ENCODE results near the gene SERPINA3. TPM values are rescaled to one million over a fixed set of nuclear protein-coding genes. Genes with fewer than 3 reads are reported as not detected.

SERPINA3 gene
- total and polyA plus RNA-seq, 2 donors (not counting 1 experiment from before 2014, with no cell fraction given): not detected

GRCh38 chr14:94644102-94644535 is 31.9 kb downstream of the SERPINA3 start:
- DNase-seq: no peak
- Mint-ChIP-seq H3K9me3 (ENCODE audit: insufficient read depth) (peaks cover 2% of the 10 kb centered on the region), H3K27me3 (no peaks in the 10 kb centered on the region), H3K4me1 (no peaks in the 10 kb centered on the region), H3K27ac (no peak overlapping the region), H3K4me3 (no peak overlapping the region)
- Histone ChIP-seq H3K36me3 (replicated peaks in 1 of 2; ENCODE audit: control extremely low read depth in 1 of 2, control insufficient read depth in 1 of 2, extremely low read depth in 1 of 2, insufficient read depth in 2 of 2, low read length in 1 of 2) (no peaks in the 10 kb centered on the region), H3K27me3 (replicated peaks in 1 of 4; ENCODE audit: control extremely low read depth in 1 of 4, control insufficient read depth in 3 of 4, insufficient read depth in 4 of 4, low read length in 3 of 4) (no peaks in the 10 kb centered on the region), H3K9me3 (ENCODE audit: control extremely low read depth in 1 of 3, control insufficient read depth in 2 of 3, insufficient read depth in 1 of 3, low read length in 2 of 3) (peaks cover 0 to 34% (median 6%) of the 10 kb centered on the region in 3 donors), H3K4me1 (ENCODE audit: control insufficient read depth in 2 of 2, insufficient read depth in 2 of 2, low read length in 2 of 2) (no peaks in the 10 kb centered on the region), H3K4me2 (replicated peaks; ENCODE audit: low read depth, low read length, poor library complexity, severe bottlenecking) (no peak overlapping the region), H3K27ac (ENCODE audit: low read length in 2 of 2) (no peak overlapping the region), H3K9ac (ENCODE audit: low read length) (no peak overlapping the region), H3K79me2 (ENCODE audit: control insufficient read depth, insufficient read depth, low read length) (no peaks in the 10 kb centered on the region), H3K4me3 (ENCODE audit: control extremely low read depth in 1 of 5, extremely low read depth in 1 of 5, insufficient read depth in 1 of 5, low read depth in 2 of 5, low read length in 4 of 5) (no peak overlapping the region), H4K20me1 (ENCODE audit: control insufficient read depth, insufficient read depth, low read length, poor library complexity, severe bottlenecking) (no peaks in the 10 kb centered on the region), H2AFZ (ENCODE audit: insufficient read depth, low read depth, low read length, poor library complexity, severe bottlenecking) (no peak overlapping the region)
- ChIA-PET CTCF (no interaction called here), POLR2A (no interaction called here)
- intact Hi-C loops (cut with micrococcal nuclease): no loop called here
- ATAC-seq (ENCODE audit: low read depth): no peak
- WGBS (ENCODE audit: insufficient coverage): 78% methylated on average over 4 of the region's 4 CpGs
- no peak for TF ChIP-seq EZH2 (IDR thresholded peaks at IDR 0.05; ENCODE audit: borderline replicate concordance, insufficient read depth, low read depth, low read length, poor library complexity, severe bottlenecking)
- no peak for TF ChIP-seq CTCF (IDR thresholded peaks at IDR 0.05)

GRCh38 chr14:94646066-94646465 is 33.9 kb downstream of the SERPINA3 start:
- POLR2A ChIA-PET: no interaction called here

More at GRCh38 chr14:94646066-94646465, 33.9 kb downstream of the SERPINA3 start:
- no peaks in the 10 kb centered on the region for H3K4me1 Mint-ChIP-seq
- no peak for DNase-seq
- Histone ChIP-seq H4K20me1 (ENCODE audit: control insufficient read depth, insufficient read depth, low read length, poor library complexity, severe bottlenecking) (no peaks in the 10 kb centered on the region), H3K4me1 (ENCODE audit: control insufficient read depth in 2 of 2, insufficient read depth in 2 of 2, low read length in 2 of 2) (no peaks in the 10 kb centered on the region), H3K36me3 (replicated peaks in 1 of 2; ENCODE audit: control extremely low read depth in 1 of 2, control insufficient read depth in 1 of 2, extremely low read depth in 1 of 2, insufficient read depth in 2 of 2, low read length in 1 of 2) (no peaks in the 10 kb centered on the region), H3K9me3 (ENCODE audit: control extremely low read depth in 1 of 3, control insufficient read depth in 2 of 3, insufficient read depth in 1 of 3, low read length in 2 of 3) (peaks cover 0 to 41% (median 6%) of the 10 kb centered on the region in 3 donors), H3K4me2 (replicated peaks; ENCODE audit: low read depth, low read length, poor library complexity, severe bottlenecking) (no peak overlapping the region), H2AFZ (ENCODE audit: insufficient read depth, low read depth, low read length, poor library complexity, severe bottlenecking) (no peak overlapping the region), H3K27ac (ENCODE audit: low read length in 2 of 2) (no peak overlapping the region), H3K9ac (ENCODE audit: low read length) (no peak overlapping the region), H3K79me2 (ENCODE audit: control insufficient read depth, insufficient read depth, low read length) (no peaks in the 10 kb centered on the region), H3K4me3 (ENCODE audit: control extremely low read depth in 1 of 5, extremely low read depth in 1 of 5, insufficient read depth in 1 of 5, low read depth in 2 of 5, low read length in 4 of 5) (no peak overlapping the region), H3K27me3 (replicated peaks in 1 of 4; ENCODE audit: control extremely low read depth in 1 of 4, control insufficient read depth in 3 of 4, insufficient read depth in 4 of 4, low read length in 3 of 4) (no peaks in the 10 kb centered on the region)
- no peak overlapping the region for H3K27ac Mint-ChIP-seq
- ATAC-seq (ENCODE audit: low read depth): no peak
- CTCF ChIA-PET: no interaction called here
- no peaks in the 10 kb centered on the region for H3K27me3 Mint-ChIP-seq
- no peak overlapping the region for H3K4me3 Mint-ChIP-seq
- intact Hi-C loops (cut with micrococcal nuclease): no loop called here
- H3K9me3 Mint-ChIP-seq (ENCODE audit: insufficient read depth): peaks cover 2% of the 10 kb centered on the region
- 92% methylated on average over 2 of the region's 2 CpGs for WGBS (ENCODE audit: insufficient coverage)
- TF ChIP-seq CTCF (IDR thresholded peaks at IDR 0.05): no peak
- no peak for TF ChIP-seq EZH2 (IDR thresholded peaks at IDR 0.05; ENCODE audit: borderline replicate concordance, insufficient read depth, low read depth, low read length, poor library complexity, severe bottlenecking)
